GM12878 (cell line): ENCODE data around the gene TAB2. TPM values are rescaled to one million over a fixed set of nuclear protein-coding genes. Genes with fewer than 3 reads are reported as not detected.

ENCODE experiments used
- BACH1 ChIP-seq: fragments of 450-650 bp; IDR thresholded peaks from 2 replicates; pipeline ENCODE4 v1.6.1; 2017; ENCODE audit warnings: mild to moderate bottlenecking, borderline replicate concordance
- CBX5 ChIP-seq: sonication (generic); IDR thresholded peaks from 2 replicates; pipeline ENCODE4 v1.6.1; 2016; ENCODE audit warnings: low read depth, moderate library complexity, mild to moderate bottlenecking, inconsistent platforms
- CEBPB ChIP-seq, 2 experiments: fragments of 150-350 bp in 1 of 2; IDR thresholded peaks; 2 replicates each; pipeline ENCODE4 v1.6.1; 2012 to 2014; ENCODE audit warnings: low read depth in 2 of 2, low read length in 2 of 2, borderline replicate concordance in 1 of 2, inconsistent platforms in 1 of 2
- CHD4 ChIP-seq: fragments of 200-600 bp; sonication (generic); IDR thresholded peaks from 2 replicates; pipeline ENCODE4 v1.6.1; 2016; ENCODE audit warnings: mild to moderate bottlenecking
- CUX1 ChIP-seq: IDR thresholded peaks from 2 replicates; pipeline ENCODE4 v1.6.1; 2012; ENCODE audit warnings: improper control_type of control experiment, low read depth, low read length; ENCODE audit not compliant: insufficient replicate concordance
- E2F8 ChIP-seq: fragments of 450-650 bp; IDR thresholded peaks from 2 replicates; pipeline ENCODE4 v1.6.1; 2018; ENCODE audit warnings: mild to moderate bottlenecking, low read depth, moderate library complexity; ENCODE audit not compliant: partially characterized antibody
- EP300 ChIP-seq, 2 experiments: fragments of 150-350 bp in 1 of 2; IDR thresholded peaks; 2 replicates each; pipeline ENCODE4 v1.6.1; 2011 to 2012; ENCODE audit warnings: low read depth in 2 of 2, low read length in 2 of 2, borderline replicate concordance in 1 of 2, improper control_type of control experiment in 1 of 2, inconsistent platforms in 1 of 2; ENCODE audit not compliant: control insufficient read depth in 1 of 2
- ETV6 ChIP-seq, 2 experiments: fragments of 450-650 bp in 1 of 2; IDR thresholded peaks in 1 of 2; conservative IDR thresholded peaks in 1 of 2; 2 replicates each; pipeline ENCODE4 v1.6.1; 2014; ENCODE audit warnings: antibody characterized with exemption in 1 of 2, borderline replicate concordance in 1 of 2, low read depth in 1 of 2, mild to moderate bottlenecking in 1 of 2, moderate library complexity in 1 of 2
- GABPA ChIP-seq: IDR thresholded peaks from 2 replicates; pipeline ENCODE4 v1.6.1; 2014; ENCODE audit warnings: antibody characterized with exemption, low read depth, mild to moderate bottlenecking, inconsistent platforms
- IRF5 ChIP-seq: fragments of 450-650 bp; IDR thresholded peaks from 2 replicates; pipeline ENCODE4 v1.6.1; 2017; ENCODE audit warnings: borderline replicate concordance
- MXI1 ChIP-seq: fragments of 150-350 bp; IDR thresholded peaks from 2 replicates; pipeline ENCODE4 v1.6.1; 2011; ENCODE audit warnings: low read depth, mild to moderate bottlenecking, inconsistent platforms, low read length, improper control_type of control experiment
- MYB ChIP-seq: fragments of 150-350 bp; IDR thresholded peaks from 2 replicates; pipeline ENCODE4 v1.6.1; 2014; ENCODE audit warnings: mild to moderate bottlenecking, low read depth, low read length, borderline replicate concordance
- NFIC ChIP-seq: IDR thresholded peaks from 2 replicates; pipeline ENCODE4 v1.6.1; 2012; ENCODE audit warnings: low read depth, mild to moderate bottlenecking, inconsistent platforms, low read length, moderate library complexity
- NR2C1 ChIP-seq: fragments of 450-650 bp; IDR thresholded peaks from 2 replicates; pipeline ENCODE4 v1.6.1; 2017; ENCODE audit warnings: antibody characterized with exemption, mild to moderate bottlenecking, moderate library complexity
- POLR2AphosphoS5 ChIP-seq: IDR thresholded peaks from 2 replicates; pipeline ENCODE4 v1.6.1; 2011; ENCODE audit warnings: mild to moderate bottlenecking, low read length, inconsistent platforms
- RAD21 ChIP-seq: IDR thresholded peaks from 2 replicates; pipeline ENCODE4 v1.6.1; 2011; ENCODE audit warnings: mild to moderate bottlenecking, low read depth, low read length, moderate library complexity; ENCODE audit not compliant: insufficient read depth
- RCOR1 ChIP-seq: conservative IDR thresholded peaks from 2 replicates; pipeline ENCODE4 v1.6.1; 2012; ENCODE audit warnings: low read depth, low read length, improper control_type of control experiment
- TBL1XR1 ChIP-seq: IDR thresholded peaks from 2 replicates; pipeline ENCODE4 v1.6.1; 2012; ENCODE audit warnings: low read depth, low read length, improper control_type of control experiment
- TCF12 ChIP-seq: IDR thresholded peaks from 2 replicates; pipeline ENCODE4 v1.6.1; 2011; ENCODE audit warnings: low read depth, mild to moderate bottlenecking, low read length
- TCF3 ChIP-seq: IDR thresholded peaks from 2 replicates; pipeline ENCODE4 v1.6.1; 2012; ENCODE audit warnings: low read depth, mild to moderate bottlenecking, low read length, borderline replicate concordance; ENCODE audit not compliant: insufficient read depth
- TCF7 ChIP-seq: IDR thresholded peaks from 2 replicates; pipeline ENCODE4 v1.6.1; 2014; ENCODE audit warnings: antibody characterized with exemption, borderline replicate concordance
- polyA plus RNA-seq, 11 experiments: library from polyadenylated mRNA; depleted of rRNA in 4 of 11; unstranded in 6 of 11; stranded (reverse) in 5 of 11; fragments of >200 nt; fragmentation: Nextera tagmentation in 4 of 11; fragmentation: Illumina TruSeq in 1 of 11; extraction: Ambion mirVana in 4 of 11; extraction: Trizol in 1 of 11; gene quantifications; 1 replicate in 1 of 11; 2 replicates in 10 of 11; pipeline versions ENCODE4 v1.2.1 to v1.2.3, GENCODE V29; 2011 to 2016; ENCODE audit warnings: inconsistent platforms in 2 of 11, missing spikeins in 2 of 11, low read depth in 1 of 11
- total RNA-seq, 4 experiments: library from RNA; depleted of rRNA in 3 of 4; stranded (reverse); fragments of >200 nt in 3 of 4; fragmentation: Illumina TruSeq in 1 of 4; extraction: Trizol in 1 of 4; gene quantifications; 2 replicates each; pipeline versions ENCODE4 v1.2.1 to v1.2.3, GENCODE V29; 2013 to 2021

Gene TAB2
- total and polyA plus RNA-seq, 10 of the 15 experiments (the other 5 are each of a cell fraction or from before 2014, with no cell fraction given): 8.9 to 66.3 (median 23.0) TPM

- TF ChIP-seq EP300 (IDR thresholded peaks at IDR 0.05; ENCODE audit: borderline replicate concordance in 1 of 2, control insufficient read depth in 1 of 2, low read depth in 2 of 2, low read length in 2 of 2) (0 out of 4 replicates have a peak, but pooled peaks of 1 of the 2 experiments have one; percentile 35), MXI1 (no peak), CBX5 (no peak), RAD21 (no peak), TCF12 (no peak), NR2C1 (no peak), E2F8 (no peak), GABPA (no peak), CUX1 (no peak), IRF5 (no peak), TCF7 (no peak), CEBPB (IDR thresholded peaks at IDR 0.05; ENCODE audit: borderline replicate concordance in 1 of 2, low read depth in 2 of 2, low read length in 2 of 2) (no peak), POLR2AphosphoS5 (no peak), RCOR1 (no peak), TCF3 (no peak), CHD4 (no peak), BACH1 (no peak), TBL1XR1 (no peak), NFIC (peak; percentile 66), MYB (no peak), ETV6 (conservative IDR thresholded peaks at IDR 0.05 in 1 of 2, IDR thresholded peaks at IDR 0.05 in 1 of 2; ENCODE audit: borderline replicate concordance in 1 of 2, low read depth in 1 of 2) (no peak)
Observed at GRCh38 chr6:149438855-149439254, 121.3 kb downstream of the TAB2 start (continued).
